PC-9 (cell line): ENCODE data around the gene SIK2. TPM values are rescaled to one million over a fixed set of nuclear protein-coding genes. Genes with fewer than 3 reads are reported as not detected.

Experiments used
- BruUV-seq: library from RNA; stranded (reverse); fragments of 400-500 nt; replicated peaks from 2 replicates; lab custom pipeline; 2021; lab: Mats Ljungman, UMichigan
- CTCF ChIA-PET: fragments of 300-600 bp; sonication (Branson Sonifier 250); formaldehyde crosslinking; loops from one replicate; lab custom pipeline; 2022; ENCODE audit warnings: antibody characterized with exemption; lab: Charles Lee
- POLR2A ChIA-PET: fragments of 300-600 bp; sonication (Branson Sonifier 250); formaldehyde crosslinking; loops from one replicate; lab custom pipeline; 2022; ENCODE audit warnings: antibody characterized with exemption; ENCODE audit not compliant: unreplicated experiment; lab: Charles Lee
- DNase-seq, 2 experiments: peaks; one replicate each; pipeline versions ENCODE4 v3.0.0 to v3.0.0-alpha.2; 2015 to 2022; ENCODE audit warnings: mixed read lengths in 1 of 2
- H2AFZ ChIP-seq: fragments of 200-600 bp; sonication (generic); 2 replicates; pipeline ENCODE4 v1.8.1; 2017; ENCODE audit warnings: antibody characterized with exemption
- H3F3A ChIP-seq: fragments of 200-600 bp; sonication (generic); 2 replicates; pipeline ENCODE4 v1.8.1; 2017; ENCODE audit warnings: antibody characterized with exemption, mild to moderate bottlenecking, low read depth; ENCODE audit not compliant: insufficient read depth
- H3K27ac ChIP-seq: fragments of 200-600 bp; sonication (generic); 2 replicates; pipeline ENCODE4 v1.6.1; 2016; ENCODE audit warnings: mixed run types
- H3K27me3 ChIP-seq: fragments of 200-600 bp; sonication (generic); 2 replicates; pipeline ENCODE4 v1.6.1; 2016; ENCODE audit warnings: low read depth, mixed run types; ENCODE audit not compliant: insufficient read depth
- H3K36me3 ChIP-seq: fragments of 200-600 bp; sonication (generic); 2 replicates; pipeline ENCODE4 v1.6.1; 2016; ENCODE audit warnings: low read depth, mixed run types
- H3K4me1 ChIP-seq: fragments of 200-600 bp; sonication (generic); replicated peaks from 2 replicates; pipeline ENCODE4 v1.6.1; 2016; ENCODE audit warnings: mixed run types; ENCODE audit not compliant: insufficient read depth
- H3K4me2 ChIP-seq: fragments of 200-600 bp; sonication (generic); 2 replicates; pipeline ENCODE4 v1.6.1; 2017; ENCODE audit warnings: mixed run types
- H3K4me3 ChIP-seq: fragments of 200-600 bp; sonication (generic); 2 replicates; pipeline ENCODE4 v1.6.1; 2016; ENCODE audit warnings: mixed run types
- H3K79me2 ChIP-seq: fragments of 200-600 bp; sonication (generic); 2 replicates; pipeline ENCODE4 v1.6.1; 2017; ENCODE audit warnings: low read depth, mixed run types
- H3K9me2 ChIP-seq: fragments of 200-600 bp; sonication (generic); 2 replicates; pipeline ENCODE4 v1.8.1; 2017; ENCODE audit warnings: mild to moderate bottlenecking; ENCODE audit not compliant: insufficient read depth
- H3K9me3 ChIP-seq: fragments of 200-600 bp; sonication (generic); 2 replicates; pipeline ENCODE4 v1.8.1; 2016; ENCODE audit warnings: low read depth; ENCODE audit not compliant: insufficient read depth
- H4K20me1 ChIP-seq: fragments of 200-600 bp; sonication (generic); 2 replicates; pipeline ENCODE4 v1.8.1; 2017; ENCODE audit not compliant: insufficient read depth
- CTCF ChIP-seq: fragments of 200-600 bp; sonication (generic); conservative IDR thresholded peaks from 2 replicates; pipeline ENCODE4 v1.6.1; 2017; ENCODE audit warnings: mixed run types, antibody characterized with exemption, mild to moderate bottlenecking, moderate library complexity
- EZH2 ChIP-seq: fragments of 200-600 bp; sonication (generic); IDR thresholded peaks from 2 replicates; pipeline ENCODE4 v1.8.0; 2017; ENCODE audit warnings: antibody characterized with exemption, low read depth
- intact Hi-C: fragments of 100-400 bp; cut with micrococcal nuclease; formaldehyde crosslinking; loops from one replicate; pipeline ENCODE4 v1.10.0; 2022; ENCODE audit not compliant: unreplicated experiment
- total RNA-seq: library from RNA; stranded (reverse); gene quantifications from 2 replicates; pipeline ENCODE4 v1.2.3, GENCODE V29; 2021

SIK2 gene
- total RNA-seq, 1 experiment from 2014 or later = 16.2 TPM

- Histone ChIP-seq H3K36me3 (no peaks in the 10 kb centered on the region), H2AFZ (no peak overlapping the region), H3K4me2 (no peak overlapping the region), H3K9me3 (no peaks in the 10 kb centered on the region), H3K9me2 (no peaks in the 10 kb centered on the region), H3F3A (no peaks in the 10 kb centered on the region), H3K4me1 (no peaks in the 10 kb centered on the region), H3K79me2 (no peaks in the 10 kb centered on the region), H4K20me1 (no peaks in the 10 kb centered on the region), H3K27ac (no peak overlapping the region), H3K27me3 (no peaks in the 10 kb centered on the region), H3K4me3 (no peak overlapping the region)
- DNase-seq = no peak
- intact Hi-C loops = loop anchor here (5.0 kb wide), 3 partner anchors 137 to 253 kb away; no protein-coding TSS in a partner anchor
- ChIA-PET CTCF (no interaction called here), POLR2A (no interaction called here)
- TF ChIP-seq EZH2 = no peak
- no TSS peak for BruUV-seq
Observed at GRCh38 chr11:111589114-111589513, 13.1 kb upstream of the SIK2 start.

GRCh38 chr11:111589886-111590499 is 12.3 kb upstream of the SIK2 start:
- no peaks in the 10 kb centered on the region for H3K9me3 ChIP-seq
- no peak for DNase-seq
- H3K4me1 ChIP-seq = no peaks in the 10 kb centered on the region
- H3K4me3 ChIP-seq = no peak overlapping the region
- H3K9me2 ChIP-seq = no peaks in the 10 kb centered on the region
- TF ChIP-seq CTCF = no peak
- TF ChIP-seq EZH2 = no peak
- H2AFZ ChIP-seq = no peak overlapping the region
- H3K27me3 ChIP-seq = no peaks in the 10 kb centered on the region
- ChIA-PET CTCF (no interaction called here), POLR2A (no interaction called here)
- no peaks in the 10 kb centered on the region for H3F3A ChIP-seq
- H3K4me2 ChIP-seq = no peak overlapping the region
- no TSS peak for BruUV-seq
- no peaks in the 10 kb centered on the region for H4K20me1 ChIP-seq
- H3K36me3 ChIP-seq = no peaks in the 10 kb centered on the region
- H3K27ac ChIP-seq = no peak overlapping the region
- intact Hi-C loops = loop anchor here (5.0 kb wide), 3 partner anchors 138 to 252 kb away; no protein-coding TSS in a partner anchor
- no peaks in the 10 kb centered on the region for H3K79me2 ChIP-seq

DNA sequence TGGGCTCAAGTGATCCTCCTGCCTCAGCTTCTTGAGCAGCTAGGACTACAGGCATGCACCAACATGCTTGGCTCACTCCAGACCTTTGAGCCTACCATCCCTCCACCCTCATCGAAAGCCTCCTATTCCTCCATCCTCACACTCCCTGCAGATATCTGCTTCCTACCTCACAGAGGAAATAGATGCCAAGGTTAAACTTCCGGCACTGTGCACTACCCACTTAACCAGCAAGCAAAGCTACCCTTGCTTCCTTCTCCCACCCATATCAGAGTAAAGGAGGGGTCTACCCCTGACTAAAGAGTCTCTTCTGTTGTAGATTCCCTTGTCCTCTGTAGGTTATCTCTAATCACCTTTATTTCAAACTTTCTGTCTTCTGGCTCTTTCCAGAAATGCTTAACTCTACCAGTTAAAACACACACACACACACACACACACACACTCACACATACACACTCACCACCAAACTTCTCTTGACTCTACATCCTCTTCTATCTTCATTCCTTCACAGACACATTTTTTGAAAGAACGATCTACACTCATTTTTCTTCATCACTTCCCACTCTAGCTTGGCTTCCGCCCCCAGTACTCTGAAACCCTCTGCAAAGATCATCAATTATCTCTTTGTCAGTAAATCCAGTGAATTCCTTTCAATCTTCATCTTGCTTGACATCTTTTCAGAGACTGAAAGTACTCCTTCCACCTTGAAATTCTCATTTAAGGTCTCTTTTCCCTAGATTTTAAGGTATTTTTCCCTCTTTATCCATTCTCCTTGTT is 10.9 kb upstream of the SIK2 start:
- ChIA-PET POLR2A (no interaction called here), CTCF (interaction anchor here (0.5 kb wide), 1 partner anchor 635 kb away, joined by 7 read pairs; no protein-coding TSS in a partner anchor)
- H3K4me2 ChIP-seq = no peak overlapping the region
- H3K79me2 ChIP-seq = no peaks in the 10 kb centered on the region
- H3K4me3 ChIP-seq = no peak overlapping the region
- no peaks in the 10 kb centered on the region for H4K20me1 ChIP-seq
- no peak for TF ChIP-seq EZH2
- no peak for TF ChIP-seq CTCF
- no TSS peak for BruUV-seq
- no peak overlapping the region for H3K27ac ChIP-seq
- no peaks in the 10 kb centered on the region for H3K36me3 ChIP-seq
- DNase-seq = no peak
- H3F3A ChIP-seq = no peaks in the 10 kb centered on the region
- H3K9me3 ChIP-seq = no peaks in the 10 kb centered on the region
- H2AFZ ChIP-seq = no peak overlapping the region
- no peaks in the 10 kb centered on the region for H3K4me1 ChIP-seq
- H3K9me2 ChIP-seq = no peaks in the 10 kb centered on the region
- no peaks in the 10 kb centered on the region for H3K27me3 ChIP-seq
- intact Hi-C loops = no loop called here
